GM18907 (cell line): ENCODE results near the gene ANO6.
"Not testable (repeated sequence)": the region's sequence is repeated elsewhere in the genome, so short reads cannot be mapped to it uniquely, and the experiment has no call there.

Experiments used
- ATAC-seq: cut with Tn5 transposase; IDR thresholded peaks from one replicate; pipeline ENCODE4 v1.9.1; 2021; ENCODE audit warnings: mild to moderate bottlenecking, moderate library complexity; ENCODE audit not compliant: unreplicated experiment

ANO6 gene

GRCh38 chr12:45389426-45389825 is 173.5 kb downstream of the ANO6 start:
- ATAC-seq: no peak

- ATAC-seq: not testable (repeated sequence)
These were observed 181.6 kb downstream of the ANO6 start for GRCh38 chr12:45397499-45397898.

- ATAC-seq: no peak
These were observed 182.7 kb downstream of the ANO6 start for GRCh38 chr12:45398552-45398951.

- no peak for ATAC-seq
These were observed 185.1 kb downstream of the ANO6 start for GRCh38 chr12:45400991-45401390.

GRCh38 chr12:45402288-45402687 is 186.4 kb downstream of the ANO6 start:
- ATAC-seq: no peak

GRCh38 chr12:45406988-45407850 is 191.3 kb downstream of the ANO6 start:
- ATAC-seq: no peak

GRCh38 chr12:45407981-45408728 is 192.3 kb downstream of the ANO6 start:
- ATAC-seq: no peak

GRCh38 chr12:45408729-45409114 is 192.8 kb downstream of the ANO6 start:
- ATAC-seq: no peak

- ATAC-seq: no peak
These were observed 194.1 kb downstream of the ANO6 start for GRCh38 chr12:45409966-45410365.

- no peak for ATAC-seq
These were observed 195.7 kb downstream of the ANO6 start for GRCh38 chr12:45411626-45412025.

- ATAC-seq: peak; percentile 95
These were observed 199.5 kb downstream of the ANO6 start for GRCh38 chr12:45415393-45415817.

GRCh38 chr12:45416126-45416525 is 200.2 kb downstream of the ANO6 start:
- ATAC-seq: no peak

GRCh38 chr12:45418520-45418919 is 202.6 kb downstream of the ANO6 start:
- no peak for ATAC-seq

- ATAC-seq: no peak
These were observed 203.5 kb downstream of the ANO6 start for GRCh38 chr12:45419317-45419814.

- no peak for ATAC-seq
These were observed 205.8 kb downstream of the ANO6 start for GRCh38 chr12:45421736-45422135.

GRCh38 chr12:45423931-45424330 is 208.0 kb downstream of the ANO6 start:
- ATAC-seq: no peak

GRCh38 chr12:45425426-45425825 is 209.5 kb downstream of the ANO6 start:
- no peak for ATAC-seq

GRCh38 chr12:45426294-45426693 is 210.4 kb downstream of the ANO6 start:
- ATAC-seq: no peak

- ATAC-seq: no peak
These were observed 211.1 kb downstream of the ANO6 start for GRCh38 chr12:45427042-45427441.

GRCh38 chr12:45429831-45430230 is 213.9 kb downstream of the ANO6 start:
- ATAC-seq: no peak

- no peak for ATAC-seq
These were observed 215.2 kb downstream of the ANO6 start for GRCh38 chr12:45431126-45431525.

GRCh38 chr12:45432710-45433109 is 216.8 kb downstream of the ANO6 start:
- no peak for ATAC-seq
